HepG2 (cell line): ENCODE results near the gene DDI2. TPM values are rescaled to one million over a fixed set of nuclear protein-coding genes. Genes with fewer than 3 reads are reported as not detected.

Experiments
- AKNA ChIP-seq: sonication (generic); formaldehyde crosslinking; IDR thresholded peaks from 2 replicates; pipeline ENCODE4 v1.4.0; 2020; ENCODE audit warnings: missing genetic modification reagents, borderline replicate concordance
- BRF2 ChIP-seq: sonication (generic); formaldehyde crosslinking; IDR thresholded peaks from 2 replicates; pipeline ENCODE4 v1.8.1; 2022; ENCODE audit warnings: mild to moderate bottlenecking, missing genetic modification reagents
- CENPBD1 ChIP-seq: sonication (generic); formaldehyde crosslinking; IDR thresholded peaks from 2 replicates; pipeline ENCODE4 v1.8.0; 2022; ENCODE audit warnings: missing genetic modification reagents, low read depth, mild to moderate bottlenecking, borderline replicate concordance
- FOXJ3 ChIP-seq: sonication (generic); formaldehyde crosslinking; IDR thresholded peaks from 2 replicates; pipeline ENCODE4 v1.4.0; 2020; ENCODE audit warnings: missing genetic modification reagents, mild to moderate bottlenecking, borderline replicate concordance
- HMG20B ChIP-seq: conservative IDR thresholded peaks from 2 replicates; pipeline ENCODE4 v1.6.1; 2016; ENCODE audit warnings: missing genetic modification reagents, missing compliant biosample characterization
- IRF2 ChIP-seq: IDR thresholded peaks from 2 replicates; pipeline ENCODE4 v1.6.1; 2018; ENCODE audit warnings: missing genetic modification reagents, missing compliant biosample characterization
- MAFF ChIP-seq: IDR thresholded peaks from 2 replicates; pipeline ENCODE4 v1.6.1; 2011; ENCODE audit warnings: low read depth, low read length, improper control_type of control experiment
- NKX3-1 ChIP-seq: sonication (generic); formaldehyde crosslinking; IDR thresholded peaks from 2 replicates; pipeline ENCODE4 v1.5.0; 2020; ENCODE audit warnings: missing genetic modification reagents
- REL ChIP-seq: sonication (generic); formaldehyde crosslinking; conservative IDR thresholded peaks from 2 replicates; pipeline ENCODE4 v1.8.0; 2022; ENCODE audit warnings: mild to moderate bottlenecking, missing genetic modification reagents, moderate library complexity
- RFX1 ChIP-seq: fragments of 450-650 bp; IDR thresholded peaks from 2 replicates; pipeline ENCODE4 v1.6.1; 2017
- SPEN ChIP-seq: sonication (generic); formaldehyde crosslinking; IDR thresholded peaks from 2 replicates; pipeline ENCODE4 v1.5.1; 2020; ENCODE audit warnings: low read depth, mild to moderate bottlenecking, missing genetic modification reagents
- TCF7L2 ChIP-seq: IDR thresholded peaks from 2 replicates; pipeline ENCODE4 v1.6.1; 2011; ENCODE audit warnings: mild to moderate bottlenecking, low read depth, low read length, moderate library complexity
- ZBTB44 ChIP-seq: sonication (generic); formaldehyde crosslinking; IDR thresholded peaks from 2 replicates; pipeline ENCODE4 v1.4.0; 2020; ENCODE audit warnings: missing genetic modification reagents
- ZGPAT ChIP-seq: IDR thresholded peaks from 2 replicates; pipeline ENCODE4 v1.6.1; 2016; ENCODE audit warnings: mild to moderate bottlenecking
- ZKSCAN1 ChIP-seq: fragments of 150-350 bp; IDR thresholded peaks from 2 replicates; pipeline ENCODE4 v1.6.1; 2014; ENCODE audit warnings: low read length
- ZMAT3 ChIP-seq: sonication (generic); formaldehyde crosslinking; conservative IDR thresholded peaks from 2 replicates; pipeline ENCODE4 v1.7.0; 2021; ENCODE audit warnings: missing genetic modification reagents
- ZNF17 ChIP-seq: sonication (generic); formaldehyde crosslinking; IDR thresholded peaks from 2 replicates; pipeline ENCODE4 v1.5.0; 2020; ENCODE audit warnings: mild to moderate bottlenecking, missing genetic modification reagents
- ZNF33B ChIP-seq: sonication (generic); formaldehyde crosslinking; IDR thresholded peaks from 2 replicates; pipeline ENCODE4 v1.5.1; 2020; ENCODE audit warnings: mild to moderate bottlenecking, missing genetic modification reagents
- ZNF354B ChIP-seq: sonication (generic); formaldehyde crosslinking; IDR thresholded peaks from 2 replicates; pipeline ENCODE4 v1.8.0; 2022; ENCODE audit warnings: mild to moderate bottlenecking, missing genetic modification reagents
- ZNF549 ChIP-seq: sonication (generic); formaldehyde crosslinking; IDR thresholded peaks from 2 replicates; pipeline ENCODE4 v1.5.0; 2020; ENCODE audit warnings: missing genetic modification reagents
- ZNF570 ChIP-seq: sonication (generic); formaldehyde crosslinking; IDR thresholded peaks from 2 replicates; pipeline ENCODE4 v1.4.0; 2020; ENCODE audit warnings: mild to moderate bottlenecking, missing genetic modification reagents, borderline replicate concordance
- ZNF629 ChIP-seq: sonication (generic); formaldehyde crosslinking; conservative IDR thresholded peaks from 2 replicates; pipeline ENCODE4 v1.5.0; 2020; ENCODE audit warnings: missing genetic modification reagents
- ZNF766 ChIP-seq: sonication (generic); formaldehyde crosslinking; IDR thresholded peaks from 2 replicates; pipeline ENCODE4 v1.5.0; 2020; ENCODE audit warnings: missing genetic modification reagents, borderline replicate concordance
- ZNF780A ChIP-seq: sonication (generic); formaldehyde crosslinking; IDR thresholded peaks from 2 replicates; pipeline ENCODE4 v1.8.0; 2022; ENCODE audit warnings: mild to moderate bottlenecking, missing genetic modification reagents, moderate library complexity
- polyA plus RNA-seq, 8 experiments: library from polyadenylated mRNA; depleted of rRNA in 3 of 8; stranded (reverse) in 7 of 8; unstranded in 1 of 8; fragments of >200 nt; fragmentation: Illumina TruSeq in 4 of 8; extraction: Trizol in 4 of 8; gene quantifications; 2 replicates each; pipeline versions ENCODE4 v1.2.1 to v1.2.3, GENCODE V29; 2011 to 2016; ENCODE audit warnings: low read depth in 4 of 8, missing spikeins in 1 of 8, mixed read lengths in 1 of 8; ENCODE audit not compliant: insufficient read depth in 1 of 8
- total RNA-seq, 5 experiments: library from RNA; depleted of rRNA; stranded (reverse); fragments of >200 nt; fragmentation: Illumina TruSeq; extraction: Trizol; gene quantifications; 2 replicates each; pipeline ENCODE4 v1.2.3, GENCODE V29; 2016; ENCODE audit warnings: low read depth in 1 of 5

Gene DDI2
- total and polyA plus RNA-seq, 2 of the 13 experiments (the other 11 are each of a cell fraction or from before 2014, with no cell fraction given): 8.5 to 25.7 TPM

GRCh38 chr1:15610167-15610566 is 7.1 kb upstream of the DDI2 start (continued):
- TF ChIP-seq ZNF33B (no peak), MAFF (peak; percentile 30; the same call in 1 of the 2 replicates), ZNF629 (CRISPR knock-in tag) (no peak), ZBTB44 (no peak), ZNF17 (CRISPR knock-in tag) (no peak), ZNF549 (no peak), TCF7L2 (no peak), ZKSCAN1 (no peak), ZMAT3 (CRISPR knock-in tag) (no peak), CENPBD1 (CRISPR knock-in tag) (no peak), RFX1 (no peak), BRF2 (CRISPR knock-in tag) (no peak), ZGPAT (CRISPR knock-in tag) (peak; percentile 82), REL (CRISPR knock-in tag) (no peak), ZNF354B (no peak), HMG20B (CRISPR knock-in tag) (0 out of 2 replicates have a peak, but pooled peaks have one; percentile 21), FOXJ3 (CRISPR knock-in tag) (no peak), ZNF766 (CRISPR knock-in tag) (no peak), ZNF570 (CRISPR knock-in tag) (no peak), ZNF780A (CRISPR knock-in tag) (no peak), IRF2 (CRISPR knock-in tag) (peak; percentile 63), NKX3-1 (CRISPR knock-in tag) (no peak), AKNA (no peak), SPEN (CRISPR knock-in tag) (no peak)
